PFSK-1 (cell line): ENCODE data around the gene PRR33.

Source experiments
- FOXP2 ChIP-seq: optimal IDR thresholded peaks from 2 replicates; pipeline ENCODE3; 2011; ENCODE audit warnings: borderline replicate concordance, control low read depth, inconsistent platforms; ENCODE audit not compliant: insufficient read depth; ENCODE audit errors: extremely low read length, extremely low read depth
- POLR2AphosphoS5 ChIP-seq: IDR thresholded peaks from 2 replicates; pipeline ENCODE4 v1.6.1; 2012; ENCODE audit warnings: low read depth, mild to moderate bottlenecking, control low read depth, low read length, moderate library complexity
- SIN3A ChIP-seq: IDR thresholded peaks from 2 replicates; pipeline ENCODE4 v1.6.1; 2012; ENCODE audit warnings: mild to moderate bottlenecking, low read length, moderate library complexity, borderline replicate concordance; ENCODE audit not compliant: insufficient read depth
- TAF1 ChIP-seq: IDR thresholded peaks from 2 replicates; pipeline ENCODE4 v1.6.1; 2012; ENCODE audit warnings: low read length, control low read depth, borderline replicate concordance; ENCODE audit not compliant: insufficient read depth
- TF ChIP-seq, protein P1 (sequence below), 2 experiments: IDR thresholded peaks; 2 replicates each; pipeline versions ENCODE4 v1.6.1 to v1.8.0; 2011 to 2012; ENCODE audit warnings: low read depth in 2 of 2, low read length in 2 of 2, control low read depth in 1 of 2, inconsistent platforms in 1 of 2, mild to moderate bottlenecking in 1 of 2, moderate library complexity in 1 of 2; ENCODE audit not compliant: insufficient read depth in 1 of 2

The PRR33 gene

DNA sequence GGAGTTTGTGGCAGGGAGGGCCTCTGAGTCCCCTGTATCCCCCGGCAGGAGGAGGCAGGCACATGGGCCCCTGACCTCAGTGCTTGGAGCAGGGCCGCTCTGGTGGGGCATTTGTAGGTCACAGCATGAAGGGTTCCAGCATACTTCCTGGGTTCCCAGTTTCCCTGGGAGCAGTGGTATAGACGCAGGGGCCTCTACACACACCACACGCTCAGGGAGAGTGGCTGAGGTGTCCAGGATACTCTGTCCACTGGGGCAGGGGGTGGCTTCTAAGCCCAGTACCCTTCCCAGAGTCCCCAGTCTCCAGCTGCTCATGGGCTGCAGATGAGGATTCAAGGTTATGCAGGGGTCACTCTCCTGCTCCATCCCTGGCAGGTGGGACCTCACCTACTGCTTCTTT lies 32.7 kb downstream of the PRR33 start:
- TF ChIP-seq, protein P1, sequence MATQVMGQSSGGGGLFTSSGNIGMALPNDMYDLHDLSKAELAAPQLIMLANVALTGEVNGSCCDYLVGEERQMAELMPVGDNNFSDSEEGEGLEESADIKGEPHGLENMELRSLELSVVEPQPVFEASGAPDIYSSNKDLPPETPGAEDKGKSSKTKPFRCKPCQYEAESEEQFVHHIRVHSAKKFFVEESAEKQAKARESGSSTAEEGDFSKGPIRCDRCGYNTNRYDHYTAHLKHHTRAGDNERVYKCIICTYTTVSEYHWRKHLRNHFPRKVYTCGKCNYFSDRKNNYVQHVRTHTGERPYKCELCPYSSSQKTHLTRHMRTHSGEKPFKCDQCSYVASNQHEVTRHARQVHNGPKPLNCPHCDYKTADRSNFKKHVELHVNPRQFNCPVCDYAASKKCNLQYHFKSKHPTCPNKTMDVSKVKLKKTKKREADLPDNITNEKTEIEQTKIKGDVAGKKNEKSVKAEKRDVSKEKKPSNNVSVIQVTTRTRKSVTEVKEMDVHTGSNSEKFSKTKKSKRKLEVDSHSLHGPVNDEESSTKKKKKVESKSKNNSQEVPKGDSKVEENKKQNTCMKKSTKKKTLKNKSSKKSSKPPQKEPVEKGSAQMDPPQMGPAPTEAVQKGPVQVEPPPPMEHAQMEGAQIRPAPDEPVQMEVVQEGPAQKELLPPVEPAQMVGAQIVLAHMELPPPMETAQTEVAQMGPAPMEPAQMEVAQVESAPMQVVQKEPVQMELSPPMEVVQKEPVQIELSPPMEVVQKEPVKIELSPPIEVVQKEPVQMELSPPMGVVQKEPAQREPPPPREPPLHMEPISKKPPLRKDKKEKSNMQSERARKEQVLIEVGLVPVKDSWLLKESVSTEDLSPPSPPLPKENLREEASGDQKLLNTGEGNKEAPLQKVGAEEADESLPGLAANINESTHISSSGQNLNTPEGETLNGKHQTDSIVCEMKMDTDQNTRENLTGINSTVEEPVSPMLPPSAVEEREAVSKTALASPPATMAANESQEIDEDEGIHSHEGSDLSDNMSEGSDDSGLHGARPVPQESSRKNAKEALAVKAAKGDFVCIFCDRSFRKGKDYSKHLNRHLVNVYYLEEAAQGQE (IDR thresholded peaks at IDR 0.05; ENCODE audit: insufficient read depth in 1 of 2, low read depth in 2 of 2, low read length in 2 of 2) = no peak
- TF ChIP-seq TAF1 (no peak), SIN3A (no peak), FOXP2 (no peak), POLR2AphosphoS5 (no peak)

DNA sequence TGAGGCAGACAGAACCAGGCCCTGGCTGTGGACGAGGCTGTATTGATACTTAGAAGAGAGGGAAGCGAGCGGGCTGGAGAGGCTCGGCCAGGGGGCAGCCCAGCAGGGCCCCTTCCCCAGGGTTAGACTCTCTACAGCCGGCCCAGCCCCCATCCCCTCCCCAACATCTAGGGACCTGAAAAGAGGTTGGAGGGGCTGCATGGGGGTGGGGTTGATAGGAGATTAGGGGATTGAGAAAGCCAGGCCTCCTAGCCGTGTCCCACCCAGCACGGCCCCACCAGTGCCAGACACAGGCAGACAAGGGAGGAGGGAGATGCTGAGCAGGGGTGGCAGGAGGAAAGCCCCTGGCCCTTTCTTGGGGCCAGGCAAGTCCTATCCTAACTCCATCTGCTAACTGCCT lies 33.1 kb downstream of the PRR33 start:
- no peak for TF ChIP-seq TAF1
- no peak for TF ChIP-seq POLR2AphosphoS5
- TF ChIP-seq SIN3A = no peak
- TF ChIP-seq FOXP2 = no peak
- TF ChIP-seq, protein P1 (IDR thresholded peaks at IDR 0.05; ENCODE audit: insufficient read depth in 1 of 2, low read depth in 2 of 2, low read length in 2 of 2) = no peak

GRCh38 chr11:1858154-1858553 lies 33.5 kb downstream of the PRR33 start:
- no peak for TF ChIP-seq SIN3A
- no peak for TF ChIP-seq POLR2AphosphoS5
- TF ChIP-seq FOXP2 = no peak
- TF ChIP-seq, protein P1 (IDR thresholded peaks at IDR 0.05; ENCODE audit: insufficient read depth in 1 of 2, low read depth in 2 of 2, low read length in 2 of 2) = no peak

DNA sequence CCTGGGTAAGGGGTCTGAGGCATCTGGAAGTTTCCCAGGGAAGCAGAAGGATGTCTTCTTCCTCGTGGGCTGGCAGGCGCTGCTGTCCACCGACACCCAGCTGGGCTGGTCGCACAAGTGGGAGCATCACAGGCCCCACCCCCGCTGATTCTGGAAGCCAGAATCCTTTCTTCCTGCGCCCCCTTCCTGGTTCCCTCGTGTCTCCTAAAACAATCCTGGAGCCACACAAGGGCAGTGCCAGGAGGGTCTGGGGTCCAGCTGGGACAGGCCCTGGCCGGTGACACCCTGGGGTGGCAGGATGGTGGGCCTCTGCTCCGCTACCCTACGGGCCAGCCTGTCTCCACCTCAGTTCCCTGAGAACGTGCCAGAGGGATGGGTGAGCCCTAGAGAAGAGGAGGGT lies 34.6 kb downstream of the PRR33 start:
- TF ChIP-seq POLR2AphosphoS5 (no peak), SIN3A (no peak), TAF1 (no peak), FOXP2 (no peak)
- TF ChIP-seq, protein P1 (IDR thresholded peaks at IDR 0.05; ENCODE audit: insufficient read depth in 1 of 2, low read depth in 2 of 2, low read length in 2 of 2) = no peak
